HG03103 (cell line): ENCODE data around the gene ANKRD30BL.
"Not testable (repeated sequence)": the region's sequence is repeated elsewhere in the genome, so short reads cannot be mapped to it uniquely, and the experiment has no call there.

Experiments used
- ATAC-seq: cut with Tn5 transposase; IDR thresholded peaks from one replicate; pipeline ENCODE4 v1.9.1; 2021; ENCODE audit warnings: low read depth; ENCODE audit not compliant: unreplicated experiment

Gene ANKRD30BL, protein sequence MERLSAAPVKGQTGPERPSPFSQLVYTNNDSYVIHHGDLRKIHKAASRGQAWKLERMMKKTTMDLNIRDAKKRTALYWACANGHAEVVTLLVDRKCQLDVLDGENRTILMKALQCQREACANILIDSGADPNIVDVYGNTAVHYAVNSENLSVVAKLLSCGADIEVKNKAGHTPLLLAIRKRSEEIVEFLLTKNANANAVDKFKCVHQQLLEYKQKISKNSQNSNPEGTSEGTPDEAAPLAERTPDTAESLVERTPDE

DNA sequence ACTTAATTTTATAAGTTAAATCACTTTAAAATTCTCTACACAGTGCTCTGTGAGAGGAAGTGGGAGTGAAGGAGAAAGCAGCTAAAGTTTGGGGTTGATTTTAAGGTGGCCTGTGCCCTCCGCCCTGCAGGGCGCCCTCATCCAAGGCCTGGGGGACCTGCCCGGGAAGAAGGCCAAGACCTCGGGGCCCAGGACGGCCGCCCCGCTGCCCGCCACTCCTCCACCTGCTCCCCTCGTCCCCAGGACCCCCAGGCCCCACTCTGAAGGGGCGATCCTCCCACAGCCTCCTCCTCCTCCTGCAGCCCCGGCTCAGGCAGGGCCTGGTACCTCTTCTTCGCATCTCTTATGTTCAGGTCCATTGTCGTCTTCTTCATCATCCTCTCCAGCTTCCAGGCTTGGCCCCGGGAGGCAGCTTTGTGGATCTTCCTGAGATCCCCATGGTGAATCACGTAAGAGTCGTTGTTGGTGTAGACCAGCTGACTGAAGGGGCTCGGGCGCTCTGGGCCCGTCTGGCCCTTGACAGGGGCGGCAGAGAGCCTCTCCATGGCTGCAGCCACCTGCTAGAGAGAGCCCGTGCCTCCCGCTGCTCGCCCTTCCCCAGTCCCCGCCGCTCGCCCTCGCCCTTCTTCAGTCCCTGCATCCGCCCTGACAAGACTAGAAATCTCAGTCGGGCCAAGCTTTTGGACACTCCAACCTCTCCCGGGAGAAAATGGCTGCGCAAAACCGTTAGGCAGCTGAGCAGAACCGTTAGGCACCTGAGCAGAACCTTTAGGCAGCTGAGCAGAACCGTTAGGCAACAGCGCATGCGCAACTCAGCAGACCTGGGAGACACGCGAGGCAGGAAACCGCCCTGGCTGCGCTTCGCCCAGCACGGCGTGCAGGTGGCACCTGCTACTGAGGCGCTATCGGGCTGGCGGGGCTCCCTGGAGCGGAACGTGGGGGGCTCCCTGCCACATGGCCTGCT, at the start of gene ANKRD30BL:
Gene ANKRD30BL (minus strand): TSS at position 792 of the 964 bp plus-strand sequence. CDS start 247 bp downstream, at position 545.
- not testable (repeated sequence) for ATAC-seq

DNA sequence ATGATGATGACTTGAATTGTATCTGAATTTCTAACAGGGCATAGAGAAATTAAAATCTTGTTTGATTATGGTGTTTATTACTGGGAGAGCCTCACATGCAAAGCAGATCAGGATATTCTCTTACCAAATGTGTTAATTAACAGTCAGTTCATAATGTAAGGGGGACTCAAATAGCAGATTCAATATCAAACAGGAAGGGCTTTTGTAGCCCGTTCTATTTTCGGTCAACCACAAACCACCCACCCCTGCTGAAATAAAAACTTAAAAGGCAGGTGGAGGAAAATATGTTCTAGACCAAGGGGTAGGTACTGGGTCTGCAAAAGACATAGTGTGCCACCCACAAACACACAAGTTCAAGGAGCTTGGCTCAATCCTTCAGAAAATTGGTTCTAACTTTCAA, 41.1 kb upstream of the ANKRD30BL start:
- ATAC-seq, result not testable (repeated sequence)

DNA sequence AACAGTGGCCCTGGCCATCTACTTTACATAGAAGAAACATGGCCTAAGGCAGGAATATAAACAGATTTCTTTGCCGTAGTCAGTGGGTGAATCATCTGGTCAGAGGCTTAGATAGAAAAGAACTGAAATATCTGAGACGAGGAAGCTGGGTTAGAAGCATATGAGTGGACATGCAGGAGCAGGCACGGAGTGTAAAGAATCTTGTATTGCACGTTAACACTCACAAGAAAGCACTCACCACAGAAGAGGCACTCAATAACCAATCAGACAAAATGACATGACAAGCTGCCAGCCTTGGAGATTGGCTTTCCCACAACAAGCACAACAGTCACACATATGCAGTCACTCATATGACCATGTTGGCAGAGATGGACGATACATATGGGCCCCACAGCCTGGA, 31.1 kb upstream of the ANKRD30BL start:
- ATAC-seq, result not testable (repeated sequence)

DNA sequence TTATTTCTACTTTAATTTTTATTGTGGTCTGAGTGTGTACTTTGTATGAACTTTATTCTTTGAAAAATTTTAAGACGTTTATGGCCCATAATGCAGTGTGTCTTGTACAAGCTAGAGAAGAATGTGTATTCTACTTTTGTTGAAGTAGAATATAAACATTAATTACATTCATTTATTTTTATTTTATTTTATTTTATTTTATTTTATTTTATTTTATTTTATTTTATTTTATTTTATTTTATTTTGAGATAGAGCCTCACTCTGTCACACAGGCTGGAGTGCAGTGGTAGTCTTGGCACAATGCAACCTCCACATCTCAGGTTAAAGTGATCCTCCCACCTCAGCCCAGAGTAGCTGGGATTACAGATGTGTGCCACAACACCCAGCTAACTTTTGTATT, 5.3 kb upstream of the ANKRD30BL start:
- not testable (repeated sequence) for ATAC-seq

DNA sequence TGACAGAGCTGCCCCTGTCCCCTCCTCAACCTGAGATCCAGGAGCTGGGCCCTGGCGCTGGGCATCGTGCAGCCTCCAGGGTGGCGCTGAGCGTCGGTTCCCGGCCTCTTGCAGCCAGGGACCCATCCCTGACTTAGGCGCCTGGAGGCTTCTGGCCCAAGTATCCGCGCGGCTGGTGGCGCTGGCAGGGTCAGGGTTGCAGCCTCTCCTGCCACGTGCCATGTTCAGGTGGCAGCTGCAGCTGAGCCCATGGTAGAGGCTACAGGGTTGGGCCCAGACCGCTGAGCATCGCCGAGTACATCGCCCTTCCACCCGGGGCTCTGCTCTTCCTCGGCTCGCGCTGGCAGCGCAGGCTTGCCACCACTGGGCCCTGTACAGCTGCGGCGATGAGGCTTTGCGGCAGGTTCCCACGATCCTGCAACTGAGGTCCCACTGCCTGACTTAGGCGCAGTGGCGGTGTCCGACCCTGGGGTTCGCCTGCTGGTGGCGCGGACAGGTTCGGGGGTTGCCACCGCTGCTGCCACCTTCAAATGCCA, 441 bp upstream of the ANKRD30BL start:
- ATAC-seq, result not testable (repeated sequence)

DNA sequence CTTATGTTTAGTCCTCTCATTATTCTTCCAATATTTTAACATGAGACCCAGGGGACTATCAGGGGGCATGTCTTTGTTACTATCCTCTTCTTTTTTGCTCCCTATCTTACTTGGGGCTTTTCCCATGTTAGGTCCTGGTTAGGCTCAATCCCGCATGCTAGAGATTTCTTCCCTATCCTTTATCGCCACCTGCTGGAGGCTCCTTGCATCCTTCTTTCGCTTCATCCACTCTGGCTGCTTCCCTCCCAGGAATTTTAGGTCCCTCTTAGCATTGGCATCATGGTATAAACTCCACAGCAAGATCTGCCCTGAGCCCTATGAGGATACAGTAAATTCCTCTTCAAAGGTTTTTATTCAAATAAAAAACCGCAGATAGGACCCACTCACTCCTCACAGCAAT, 15.0 kb downstream of the ANKRD30BL start:
- not testable (repeated sequence) for ATAC-seq
